HG03565 (cell line): ENCODE data around the gene TOMM34.

Experiments
- ATAC-seq: cut with Tn5 transposase; IDR thresholded peaks from one replicate; pipeline ENCODE4 v1.9.1; 2021; ENCODE audit warnings: mild to moderate bottlenecking, moderate library complexity; ENCODE audit not compliant: unreplicated experiment

The TOMM34 gene

GRCh38 chr20:44960103-44960852 is at the start of gene TOMM34:
TSS of gene TOMM34 (minus strand) at chr20:44960397. CDS start at chr20:44960333, 64 bp downstream.
- ATAC-seq = peak; percentile 79

GRCh38 chr20:45008521-45009049 is 48.4 kb upstream of the TOMM34 start:
- ATAC-seq = no peak

- no peak for ATAC-seq
These were observed 37.5 kb upstream of the TOMM34 start for GRCh38 chr20:44997668-44998067.

- no peak for ATAC-seq
These were observed 37.0 kb upstream of the TOMM34 start for GRCh38 chr20:44997171-44997570.

- no peak for ATAC-seq
These were observed 33.1 kb upstream of the TOMM34 start for GRCh38 chr20:44993343-44993742.

- no peak for ATAC-seq
These were observed 30.8 kb upstream of the TOMM34 start for GRCh38 chr20:44990957-44991356.

- ATAC-seq = no peak
These were observed 30.2 kb upstream of the TOMM34 start for GRCh38 chr20:44990425-44990824.

GRCh38 chr20:44988631-44989171 is 28.5 kb upstream of the TOMM34 start:
- ATAC-seq = no peak

- ATAC-seq = no peak
These were observed 23.0 kb upstream of the TOMM34 start for GRCh38 chr20:44983093-44983674.

GRCh38 chr20:44981736-44982406 is 21.7 kb upstream of the TOMM34 start:
- no peak for ATAC-seq

- ATAC-seq = peak; percentile 87
These were observed 19.0 kb upstream of the TOMM34 start for GRCh38 chr20:44979090-44979621.

- no peak for ATAC-seq
These were observed 16.5 kb upstream of the TOMM34 start for GRCh38 chr20:44976698-44977097.

GRCh38 chr20:44973053-44973452 is 12.9 kb upstream of the TOMM34 start:
- no peak for ATAC-seq

- ATAC-seq = no peak
These were observed 10.1 kb upstream of the TOMM34 start for GRCh38 chr20:44970243-44970757.

- ATAC-seq = no peak
These were observed 9.2 kb upstream of the TOMM34 start for GRCh38 chr20:44969300-44969894.

GRCh38 chr20:44967207-44967807 is 7.1 kb upstream of the TOMM34 start:
- ATAC-seq = no peak

GRCh38 chr20:44966030-44966961 is 6.1 kb upstream of the TOMM34 start, which contains the start of gene STK4:
TSS of gene STK4 (plus strand) at chr20:44966512. CDS start at chr20:44966569, 57 bp downstream.
- peak; percentile 59 for ATAC-seq

- ATAC-seq = no peak
These were observed 5.4 kb upstream of the TOMM34 start for GRCh38 chr20:44965651-44966029.
